GM23338 (cell line): Measurements from ENCODE around the gene SDF2L1. TPM values are rescaled to one million over a fixed set of nuclear protein-coding genes. Genes with fewer than 3 reads are reported as not detected.

Experiments used
- EZH2 ChIP-seq: fragments of 200-600 bp; sonication (generic); IDR thresholded peaks from one replicate; pipeline ENCODE4 v1.8.0; 2017; ENCODE audit warnings: antibody characterized with exemption, mild to moderate bottlenecking, low read depth; ENCODE audit not compliant: unreplicated experiment
- EZH2phosphoT487 ChIP-seq: fragments of 200-600 bp; sonication (generic); IDR thresholded peaks from one replicate; pipeline ENCODE4 v1.8.1; 2018; ENCODE audit warnings: antibody characterized with exemption; ENCODE audit not compliant: unreplicated experiment
- JUNB ChIP-seq: IDR thresholded peaks from one replicate; pipeline ENCODE4 v1.6.1; 2016; ENCODE audit warnings: antibody characterized with exemption; ENCODE audit not compliant: unreplicated experiment
- POLR2AphosphoS5 ChIP-seq: IDR thresholded peaks from 2 replicates; pipeline ENCODE4 v1.6.1; 2016; ENCODE audit warnings: antibody characterized with exemption, low read depth
- polyA plus RNA-seq: library from polyadenylated mRNA; unstranded; fragments of >200 nt; fragmentation: Nextera tagmentation; extraction: Ambion mirVana; gene quantifications from 2 replicates; pipeline ENCODE4 v1.2.1, GENCODE V29; 2016
- total RNA-seq: library from RNA; depleted of rRNA; stranded (reverse); fragments of >200 nt; shearing (Covaris generic); gene quantifications from 2 replicates; pipeline ENCODE4 v1.2.3, GENCODE V29; 2014
- TF ChIP-seq, protein P1 (sequence below): fragments of 250-450 bp; sonication (Bioruptor Pico); IDR thresholded peaks from 2 replicates; pipeline ENCODE4 v1.5.0; 2020; ENCODE audit warnings: mild to moderate bottlenecking, moderate library complexity
- TF ChIP-seq, protein P2 (sequence below): IDR thresholded peaks from 2 replicates; pipeline ENCODE4 v1.6.1; 2016; ENCODE audit warnings: antibody characterized with exemption
- TF ChIP-seq, protein P3 (sequence below), 2 experiments: fragments of 200-600 bp in 1 of 2; sonication (generic) in 1 of 2; conservative IDR thresholded peaks; 2 replicates each; pipeline versions ENCODE4 v1.5.1 to v1.6.1; 2016 to 2017; ENCODE audit warnings: antibody characterized with exemption in 2 of 2, low read depth in 2 of 2, mild to moderate bottlenecking in 2 of 2, moderate library complexity in 1 of 2

Gene SDF2L1
- total and polyA plus RNA-seq, 2 experiments from 2014 or later: 62.3 to 72.7 TPM

DNA sequence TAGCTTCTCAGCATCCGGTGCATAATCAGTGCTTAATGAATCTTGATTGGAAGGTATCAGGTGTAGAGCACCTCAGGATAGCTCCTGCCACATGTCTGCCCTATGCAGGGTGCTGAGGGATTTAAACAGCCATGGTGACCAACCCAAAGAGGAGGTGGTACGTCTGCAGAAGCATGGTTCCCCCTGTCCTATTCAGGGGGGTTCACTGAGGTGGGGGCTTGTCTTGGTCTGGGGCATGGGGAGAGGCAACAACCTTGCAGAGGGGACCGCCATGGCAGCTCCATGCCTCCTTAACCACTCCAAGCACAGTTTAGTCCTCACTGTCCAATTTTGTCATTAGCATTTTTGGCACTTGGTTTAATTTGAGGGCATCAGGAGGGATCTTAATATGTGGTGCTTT lies 49.7 kb upstream of the SDF2L1 start (continued):
- TF ChIP-seq, protein P1, sequence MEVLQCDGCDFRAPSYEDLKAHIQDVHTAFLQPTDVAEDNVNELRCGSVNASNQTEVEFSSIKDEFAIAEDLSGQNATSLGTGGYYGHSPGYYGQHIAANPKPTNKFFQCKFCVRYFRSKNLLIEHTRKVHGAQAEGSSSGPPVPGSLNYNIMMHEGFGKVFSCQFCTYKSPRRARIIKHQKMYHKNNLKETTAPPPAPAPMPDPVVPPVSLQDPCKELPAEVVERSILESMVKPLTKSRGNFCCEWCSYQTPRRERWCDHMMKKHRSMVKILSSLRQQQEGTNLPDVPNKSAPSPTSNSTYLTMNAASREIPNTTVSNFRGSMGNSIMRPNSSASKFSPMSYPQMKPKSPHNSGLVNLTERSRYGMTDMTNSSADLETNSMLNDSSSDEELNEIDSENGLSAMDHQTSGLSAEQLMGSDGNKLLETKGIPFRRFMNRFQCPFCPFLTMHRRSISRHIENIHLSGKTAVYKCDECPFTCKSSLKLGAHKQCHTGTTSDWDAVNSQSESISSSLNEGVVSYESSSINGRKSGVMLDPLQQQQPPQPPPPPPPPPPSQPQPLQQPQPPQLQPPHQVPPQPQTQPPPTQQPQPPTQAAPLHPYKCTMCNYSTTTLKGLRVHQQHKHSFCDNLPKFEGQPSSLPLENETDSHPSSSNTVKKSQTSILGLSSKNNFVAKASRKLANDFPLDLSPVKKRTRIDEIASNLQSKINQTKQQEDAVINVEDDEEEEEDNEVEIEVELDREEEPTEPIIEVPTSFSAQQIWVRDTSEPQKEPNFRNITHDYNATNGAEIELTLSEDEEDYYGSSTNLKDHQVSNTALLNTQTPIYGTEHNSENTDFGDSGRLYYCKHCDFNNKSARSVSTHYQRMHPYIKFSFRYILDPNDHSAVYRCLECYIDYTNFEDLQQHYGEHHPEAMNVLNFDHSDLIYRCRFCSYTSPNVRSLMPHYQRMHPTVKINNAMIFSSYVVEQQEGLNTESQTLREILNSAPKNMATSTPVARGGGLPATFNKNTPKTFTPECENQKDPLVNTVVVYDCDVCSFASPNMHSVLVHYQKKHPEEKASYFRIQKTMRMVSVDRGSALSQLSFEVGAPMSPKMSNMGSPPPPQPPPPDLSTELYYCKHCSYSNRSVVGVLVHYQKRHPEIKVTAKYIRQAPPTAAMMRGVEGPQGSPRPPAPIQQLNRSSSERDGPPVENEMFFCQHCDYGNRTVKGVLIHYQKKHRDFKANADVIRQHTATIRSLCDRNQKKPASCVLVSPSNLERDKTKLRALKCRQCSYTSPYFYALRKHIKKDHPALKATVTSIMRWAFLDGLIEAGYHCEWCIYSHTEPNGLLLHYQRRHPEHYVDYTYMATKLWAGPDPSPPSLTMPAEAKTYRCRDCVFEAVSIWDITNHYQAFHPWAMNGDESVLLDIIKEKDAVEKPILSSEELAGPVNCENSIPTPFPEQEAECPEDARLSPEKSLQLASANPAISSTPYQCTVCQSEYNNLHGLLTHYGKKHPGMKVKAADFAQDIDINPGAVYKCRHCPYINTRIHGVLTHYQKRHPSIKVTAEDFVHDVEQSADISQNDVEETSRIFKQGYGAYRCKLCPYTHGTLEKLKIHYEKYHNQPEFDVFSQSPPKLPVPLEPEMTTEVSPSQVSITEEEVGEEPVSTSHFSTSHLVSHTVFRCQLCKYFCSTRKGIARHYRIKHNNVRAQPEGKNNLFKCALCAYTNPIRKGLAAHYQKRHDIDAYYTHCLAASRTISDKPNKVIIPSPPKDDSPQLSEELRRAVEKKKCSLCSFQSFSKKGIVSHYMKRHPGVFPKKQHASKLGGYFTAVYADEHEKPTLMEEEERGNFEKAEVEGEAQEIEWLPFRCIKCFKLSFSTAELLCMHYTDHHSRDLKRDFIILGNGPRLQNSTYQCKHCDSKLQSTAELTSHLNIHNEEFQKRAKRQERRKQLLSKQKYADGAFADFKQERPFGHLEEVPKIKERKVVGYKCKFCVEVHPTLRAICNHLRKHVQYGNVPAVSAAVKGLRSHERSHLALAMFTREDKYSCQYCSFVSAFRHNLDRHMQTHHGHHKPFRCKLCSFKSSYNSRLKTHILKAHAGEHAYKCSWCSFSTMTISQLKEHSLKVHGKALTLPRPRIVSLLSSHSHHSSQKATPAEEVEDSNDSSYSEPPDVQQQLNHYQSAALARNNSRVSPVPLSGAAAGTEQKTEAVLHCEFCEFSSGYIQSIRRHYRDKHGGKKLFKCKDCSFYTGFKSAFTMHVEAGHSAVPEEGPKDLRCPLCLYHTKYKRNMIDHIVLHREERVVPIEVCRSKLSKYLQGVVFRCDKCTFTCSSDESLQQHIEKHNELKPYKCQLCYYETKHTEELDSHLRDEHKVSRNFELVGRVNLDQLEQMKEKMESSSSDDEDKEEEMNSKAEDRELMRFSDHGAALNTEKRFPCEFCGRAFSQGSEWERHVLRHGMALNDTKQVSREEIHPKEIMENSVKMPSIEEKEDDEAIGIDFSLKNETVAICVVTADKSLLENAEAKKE (CRISPR knock-in tag): no peak
- TF ChIP-seq EZH2phosphoT487: no peak
- TF ChIP-seq, protein P2, sequence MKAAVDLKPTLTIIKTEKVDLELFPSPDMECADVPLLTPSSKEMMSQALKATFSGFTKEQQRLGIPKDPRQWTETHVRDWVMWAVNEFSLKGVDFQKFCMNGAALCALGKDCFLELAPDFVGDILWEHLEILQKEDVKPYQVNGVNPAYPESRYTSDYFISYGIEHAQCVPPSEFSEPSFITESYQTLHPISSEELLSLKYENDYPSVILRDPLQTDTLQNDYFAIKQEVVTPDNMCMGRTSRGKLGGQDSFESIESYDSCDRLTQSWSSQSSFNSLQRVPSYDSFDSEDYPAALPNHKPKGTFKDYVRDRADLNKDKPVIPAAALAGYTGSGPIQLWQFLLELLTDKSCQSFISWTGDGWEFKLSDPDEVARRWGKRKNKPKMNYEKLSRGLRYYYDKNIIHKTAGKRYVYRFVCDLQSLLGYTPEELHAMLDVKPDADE: no peak
- TF ChIP-seq, protein P3, sequence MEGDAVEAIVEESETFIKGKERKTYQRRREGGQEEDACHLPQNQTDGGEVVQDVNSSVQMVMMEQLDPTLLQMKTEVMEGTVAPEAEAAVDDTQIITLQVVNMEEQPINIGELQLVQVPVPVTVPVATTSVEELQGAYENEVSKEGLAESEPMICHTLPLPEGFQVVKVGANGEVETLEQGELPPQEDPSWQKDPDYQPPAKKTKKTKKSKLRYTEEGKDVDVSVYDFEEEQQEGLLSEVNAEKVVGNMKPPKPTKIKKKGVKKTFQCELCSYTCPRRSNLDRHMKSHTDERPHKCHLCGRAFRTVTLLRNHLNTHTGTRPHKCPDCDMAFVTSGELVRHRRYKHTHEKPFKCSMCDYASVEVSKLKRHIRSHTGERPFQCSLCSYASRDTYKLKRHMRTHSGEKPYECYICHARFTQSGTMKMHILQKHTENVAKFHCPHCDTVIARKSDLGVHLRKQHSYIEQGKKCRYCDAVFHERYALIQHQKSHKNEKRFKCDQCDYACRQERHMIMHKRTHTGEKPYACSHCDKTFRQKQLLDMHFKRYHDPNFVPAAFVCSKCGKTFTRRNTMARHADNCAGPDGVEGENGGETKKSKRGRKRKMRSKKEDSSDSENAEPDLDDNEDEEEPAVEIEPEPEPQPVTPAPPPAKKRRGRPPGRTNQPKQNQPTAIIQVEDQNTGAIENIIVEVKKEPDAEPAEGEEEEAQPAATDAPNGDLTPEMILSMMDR (conservative IDR thresholded peaks at IDR 0.05; ENCODE audit: low read depth in 2 of 2): no peak
- no peak for TF ChIP-seq JUNB
- TF ChIP-seq EZH2: no peak
- TF ChIP-seq POLR2AphosphoS5: no peak
